Jurkat, Clone E6-1 (cell line): ENCODE measurements around the gene HMGXB3.

Source experiments
- DNase-seq: peaks from one replicate; pipeline ENCODE4 v3.0.0-alpha.2; 2011; ENCODE audit warnings: low read depth, low spot score
- H3K4me3 ChIP-seq: 2 replicates; pipeline ENCODE4 v1.5.1; 2011; ENCODE audit warnings: mild to moderate bottlenecking, low read length, control low read depth, moderate library complexity

HMGXB3 gene

DNA sequence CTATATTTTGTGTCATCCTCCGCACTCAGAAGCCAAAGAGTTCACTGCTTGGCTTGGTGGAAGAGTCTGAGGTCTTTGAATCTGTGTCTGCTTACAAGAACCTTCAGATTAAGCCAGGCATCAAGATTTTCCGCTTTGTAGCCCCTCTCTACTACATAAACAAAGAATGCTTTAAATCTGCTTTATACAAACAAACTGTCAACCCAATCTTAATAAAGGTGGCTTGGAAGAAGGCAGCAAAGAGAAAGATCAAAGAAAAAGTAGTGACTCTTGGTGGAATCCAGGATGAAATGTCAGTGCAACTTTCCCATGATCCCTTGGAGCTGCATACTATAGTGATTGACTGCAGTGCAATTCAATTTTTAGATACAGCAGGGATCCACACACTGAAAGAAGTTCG is 19.3 kb upstream of the HMGXB3 start:
- no peak overlapping the region for H3K4me3 ChIP-seq
- DNase-seq, result no peak

DNA sequence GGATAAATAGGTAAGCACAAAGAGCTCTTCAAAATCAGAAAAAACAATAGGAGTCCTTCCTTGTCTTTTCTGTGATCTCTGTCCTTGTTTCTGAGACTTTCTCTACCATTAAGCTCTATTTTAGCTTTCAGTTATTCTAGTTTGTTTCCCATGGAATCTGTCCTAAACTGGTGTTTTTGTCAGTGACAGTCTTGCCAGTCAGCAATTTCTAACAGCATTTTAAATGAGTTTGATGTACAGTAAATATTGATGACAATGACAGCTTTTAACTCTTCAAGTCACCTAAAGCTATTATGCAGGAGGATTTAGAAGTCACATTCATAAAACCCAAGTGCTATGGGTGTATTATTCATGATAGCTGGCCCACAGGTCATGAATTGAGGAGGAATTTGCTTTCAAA is 18.0 kb upstream of the HMGXB3 start:
- no peak for DNase-seq
- no peak overlapping the region for H3K4me3 ChIP-seq

DNA sequence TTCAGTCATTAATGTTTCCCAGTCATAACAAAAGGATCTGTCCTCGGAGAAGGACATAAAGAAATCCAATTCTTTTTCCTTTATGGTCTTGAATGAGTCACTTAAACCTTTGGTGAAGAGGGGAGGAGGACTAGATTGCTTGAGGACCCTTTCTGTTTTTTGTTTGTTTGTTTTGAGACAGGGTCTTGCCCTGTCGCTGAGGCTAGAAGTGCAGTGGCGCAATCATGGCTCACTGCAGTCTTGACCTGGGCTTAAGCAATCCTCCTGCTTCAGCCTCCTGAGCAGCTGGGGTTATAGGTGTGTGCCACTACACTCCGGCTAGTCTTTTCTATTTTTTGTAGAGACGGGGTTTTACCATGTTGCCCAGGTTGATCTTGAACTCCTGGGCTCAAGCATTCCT is 12.4 kb upstream of the HMGXB3 start:
- H3K4me3 ChIP-seq, result no peak overlapping the region
- no peak for DNase-seq

DNA sequence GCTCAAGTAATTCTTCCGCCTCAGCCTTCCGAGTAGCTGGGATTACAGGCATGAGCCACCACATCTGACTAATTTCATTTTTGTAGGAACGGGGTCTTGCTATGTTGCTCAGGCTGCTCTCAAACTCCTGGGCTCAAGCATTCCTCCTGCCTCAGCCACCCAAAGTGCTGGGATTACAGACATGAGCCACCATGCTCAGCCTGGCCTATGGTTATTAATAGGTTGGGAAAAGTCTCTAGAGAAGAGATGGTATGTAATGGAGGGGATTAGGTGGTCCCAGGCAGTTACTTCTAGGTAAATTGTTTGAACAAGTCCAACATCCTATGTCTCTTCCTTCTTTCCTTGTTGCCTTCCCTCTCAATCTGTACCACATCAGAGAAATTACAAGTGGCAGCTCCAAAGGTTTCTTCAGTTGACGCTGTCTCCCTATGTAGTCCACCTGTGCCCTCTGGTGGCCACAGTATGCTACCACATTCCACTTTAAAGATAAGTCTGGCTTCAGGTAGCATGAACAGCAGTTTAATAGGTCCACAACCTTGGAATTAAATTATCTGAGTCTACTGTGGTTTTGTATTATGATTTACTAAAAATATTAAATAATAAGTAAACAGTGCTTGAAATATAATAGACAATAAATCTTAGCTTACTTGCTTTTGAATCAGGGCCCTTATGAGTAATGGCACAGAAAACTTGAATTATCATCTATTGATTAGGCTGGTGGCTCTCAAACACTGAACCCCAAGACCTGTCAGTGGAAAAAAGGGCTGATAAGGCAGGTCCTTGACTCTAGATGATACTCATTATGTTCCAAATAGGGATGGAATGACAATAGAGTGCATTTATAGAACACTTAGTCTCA is 9.8 kb upstream of the HMGXB3 start:
- DNase-seq, result peak; percentile 59
- no peak overlapping the region for H3K4me3 ChIP-seq

DNA sequence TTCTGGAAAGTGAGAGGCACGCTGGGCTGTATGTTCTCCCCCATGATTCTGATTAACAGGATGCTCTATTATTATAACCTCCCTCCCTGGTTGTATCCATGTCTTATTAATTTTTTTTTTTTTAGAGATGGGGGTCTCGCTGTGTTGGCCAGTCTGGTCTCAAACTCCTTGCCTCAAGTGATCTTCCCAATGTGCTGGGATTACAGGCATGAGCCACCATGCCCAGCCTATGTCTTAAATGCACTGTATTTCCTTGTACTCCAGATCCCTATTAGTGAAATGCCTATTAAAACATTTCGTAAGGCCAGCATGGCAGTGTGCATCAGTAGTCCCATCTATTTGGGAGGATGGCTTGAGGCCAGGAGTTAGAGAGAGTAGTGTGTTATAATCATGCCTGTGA is 7.1 kb upstream of the HMGXB3 start:
- no peak overlapping the region for H3K4me3 ChIP-seq
- no peak for DNase-seq

DNA sequence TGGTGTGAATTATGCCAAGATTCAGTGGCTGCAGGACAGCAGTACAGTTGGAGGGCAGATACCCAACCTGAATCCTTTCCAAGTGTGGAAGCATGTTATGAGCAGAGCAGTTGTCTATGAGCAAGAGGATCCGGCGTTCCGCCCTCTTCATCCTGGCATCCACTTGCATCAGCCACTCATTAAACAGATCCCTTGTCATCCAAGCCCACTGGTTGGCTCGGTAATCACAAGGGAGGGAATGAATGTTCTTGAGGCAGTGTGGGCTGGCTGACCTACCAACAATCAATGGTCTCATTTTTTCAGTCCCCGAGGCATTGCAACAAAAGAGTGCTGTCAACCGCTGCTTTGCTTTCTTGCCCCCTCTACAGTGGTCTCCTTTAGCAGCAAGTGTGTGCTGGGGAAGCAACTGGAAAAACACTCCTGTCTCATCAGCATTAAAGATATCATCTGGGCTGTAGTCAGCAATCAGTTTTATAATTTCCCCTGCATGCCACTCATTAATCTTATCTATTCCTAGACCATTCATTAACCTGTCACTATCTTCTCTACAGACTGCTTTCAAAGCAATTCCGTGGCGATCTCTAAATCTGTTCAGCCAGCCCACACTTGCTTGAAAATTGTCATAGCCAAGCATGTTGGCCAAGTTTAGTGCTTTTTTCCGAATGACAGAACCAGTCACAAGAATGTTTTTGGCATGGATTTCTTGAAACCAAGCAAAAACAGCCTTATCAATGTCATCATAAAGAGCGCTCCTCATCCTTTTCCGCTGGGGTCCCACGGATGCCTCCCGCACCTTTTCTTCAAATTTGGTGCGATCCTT is 4.9 kb upstream of the HMGXB3 start:
- DNase-seq, result no peak
- no peak overlapping the region for H3K4me3 ChIP-seq

DNA sequence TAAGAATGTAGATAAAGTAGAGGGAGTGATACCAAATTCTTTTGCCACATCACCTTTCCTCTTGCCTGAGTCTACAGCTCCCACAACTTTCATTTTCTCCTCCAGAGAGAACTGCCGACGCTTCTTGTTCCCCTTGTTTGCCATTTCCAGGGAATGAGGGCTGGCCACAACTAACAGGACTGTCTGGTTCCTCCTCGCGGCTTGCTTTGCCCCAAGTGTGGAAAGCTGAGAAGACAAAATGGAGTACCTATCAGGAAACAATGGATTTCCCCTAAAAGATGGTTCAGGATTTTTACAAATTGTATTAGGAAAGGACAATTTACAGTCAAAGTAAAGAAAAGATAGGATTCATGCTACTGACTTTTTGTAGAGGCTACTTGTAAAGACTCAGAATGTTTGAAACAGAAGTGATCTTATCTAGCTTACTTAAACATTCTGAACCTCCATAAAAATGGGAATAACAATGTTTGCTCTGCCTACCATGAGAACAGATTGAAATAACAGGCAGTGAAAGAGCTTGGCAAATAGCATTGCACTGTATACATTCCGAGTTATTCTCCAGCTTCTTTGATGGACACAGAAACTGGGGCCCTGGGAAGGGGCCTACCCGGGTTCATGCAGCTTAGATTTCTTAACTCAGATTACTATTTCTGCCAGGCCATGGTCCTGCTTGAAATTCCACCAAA is 4.2 kb upstream of the HMGXB3 start:
- no peak for DNase-seq
- no peak overlapping the region for H3K4me3 ChIP-seq

DNA sequence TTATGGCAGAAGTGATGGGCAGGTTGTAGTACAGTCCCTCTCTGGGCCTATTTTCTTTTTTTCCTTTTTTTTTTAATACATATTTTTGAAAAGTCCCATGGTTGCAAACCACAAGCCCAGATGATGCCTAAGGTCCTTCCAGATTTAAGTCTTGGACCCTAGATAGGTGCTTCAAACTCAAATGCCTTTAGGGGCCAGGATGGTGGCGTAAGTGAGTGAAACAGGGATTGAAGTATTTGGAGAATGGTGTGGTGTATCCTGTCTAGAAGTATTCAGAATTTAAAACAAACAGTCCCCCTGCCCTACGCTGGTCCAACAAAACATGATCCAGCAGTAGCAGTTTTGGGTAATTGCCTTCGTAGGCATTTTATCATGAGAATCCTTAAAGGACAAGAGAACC is 2.3 kb upstream of the HMGXB3 start:
- no peak for DNase-seq
- no peak overlapping the region for H3K4me3 ChIP-seq

DNA sequence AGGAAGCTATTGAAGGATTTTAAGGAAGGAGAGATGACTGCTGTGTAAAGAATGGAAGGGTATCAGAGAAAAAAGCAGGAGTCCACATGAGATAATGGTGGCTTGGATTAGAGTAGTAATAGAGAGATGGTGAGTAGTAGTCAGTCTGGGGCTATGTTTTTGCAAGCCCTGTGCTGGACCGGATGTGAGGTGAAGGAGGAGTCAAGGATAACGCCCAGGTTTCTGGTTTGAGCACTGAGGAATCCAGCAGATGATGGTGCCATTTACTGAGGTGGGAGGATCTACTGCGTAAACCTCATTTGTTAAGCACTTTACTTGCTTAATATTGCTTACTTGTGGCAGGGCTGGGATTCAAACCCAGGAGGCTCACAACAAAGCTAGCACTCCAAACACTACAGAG is 1.2 kb upstream of the HMGXB3 start:
- H3K4me3 ChIP-seq, result peak overlapping the region; percentile 91
- DNase-seq, result no peak

DNA sequence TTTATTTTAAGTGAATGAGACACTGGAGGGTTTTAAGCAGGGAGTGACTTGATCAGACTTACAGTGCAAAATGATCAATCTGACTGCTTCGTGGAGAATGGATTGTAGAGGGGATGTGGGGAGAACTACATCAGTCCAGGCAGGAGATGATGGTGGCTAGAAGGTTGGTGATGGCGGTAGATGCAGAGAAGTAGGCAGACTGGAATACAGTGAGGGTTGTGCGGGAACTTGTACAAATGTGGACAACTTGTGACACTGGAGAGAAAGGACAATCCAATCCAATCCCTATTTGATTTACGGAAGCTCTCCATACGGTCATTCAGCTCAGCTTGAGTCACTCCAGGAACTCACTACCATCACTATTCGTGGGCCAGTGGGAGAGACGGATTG is 678 bp upstream of the HMGXB3 start:
- H3K4me3 ChIP-seq, result peak overlapping the region; percentile 91
- DNase-seq, result no peak

DNA sequence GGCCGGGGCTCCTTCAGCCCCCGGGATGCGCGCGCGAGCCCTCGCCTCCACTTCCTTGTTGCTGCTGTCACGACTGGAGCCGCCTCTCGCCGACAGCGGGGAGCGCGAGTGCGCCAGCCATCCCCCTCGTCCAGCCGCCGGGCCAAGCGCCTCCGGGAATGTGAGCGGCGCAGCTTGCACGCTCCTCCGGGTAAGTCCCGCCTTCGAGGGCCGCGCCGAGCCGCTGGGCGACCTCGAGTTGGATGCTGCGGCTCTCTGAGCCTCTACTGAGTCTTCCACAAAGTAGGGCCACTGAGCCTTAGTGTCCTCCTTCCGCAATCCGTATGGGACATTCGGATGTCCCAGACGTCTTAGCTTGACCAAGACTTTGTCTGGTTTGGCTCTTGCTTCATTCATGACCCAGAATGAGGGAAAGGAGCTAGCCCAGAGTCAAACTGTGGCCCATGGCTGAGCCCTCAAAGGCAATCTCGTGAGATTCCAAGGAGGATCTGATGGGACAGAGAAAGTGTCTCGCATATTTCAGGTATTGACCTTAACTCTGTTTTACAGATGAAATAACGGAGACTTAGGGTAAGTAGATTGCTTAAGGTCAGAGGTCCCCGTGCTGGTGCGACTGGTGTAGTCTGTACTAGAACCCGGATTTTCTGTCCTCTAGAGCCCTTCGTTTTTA is 586 bp downstream of the HMGXB3 start:
- DNase-seq, result no peak
- peak overlapping the region; percentile 91 for H3K4me3 ChIP-seq

DNA sequence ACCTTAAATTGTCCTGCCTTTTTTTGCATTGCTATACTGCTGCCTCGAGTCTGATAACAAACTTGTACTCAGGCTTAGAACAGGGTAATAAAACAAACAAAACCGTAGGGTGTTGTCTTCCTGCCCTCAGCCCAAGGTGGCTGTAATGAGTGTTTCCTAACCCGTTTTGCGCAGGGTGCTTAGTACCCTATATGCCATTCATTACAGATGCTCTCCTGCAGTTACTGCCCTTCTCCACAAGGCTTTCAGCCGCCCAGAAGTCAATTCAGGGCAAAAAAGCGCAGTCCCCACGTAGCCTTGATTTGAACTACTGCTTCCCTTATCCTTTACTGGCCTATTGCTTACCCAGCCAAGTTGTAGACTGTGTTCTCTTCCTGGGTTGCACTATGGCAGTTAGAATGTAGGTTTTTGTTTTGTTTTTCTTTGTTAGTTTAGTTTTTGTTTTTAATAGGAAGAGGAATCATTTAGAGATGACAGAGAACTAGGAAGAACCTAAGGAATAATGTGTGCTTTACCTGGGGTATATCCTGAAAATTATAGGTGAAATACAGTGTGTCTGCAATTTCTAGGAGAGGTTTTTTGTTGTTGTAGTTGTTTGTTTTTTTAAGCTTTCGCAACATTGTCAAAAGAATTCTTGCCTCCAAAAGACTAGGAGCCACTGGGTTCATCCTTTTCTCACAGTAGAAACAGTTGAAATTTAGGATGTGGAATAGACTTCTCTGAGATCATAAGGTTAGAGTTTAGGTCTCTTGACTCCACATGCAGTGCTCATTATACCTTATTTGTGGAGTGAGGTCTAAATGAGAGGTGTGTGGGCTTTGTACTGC is 1.3 kb downstream of the HMGXB3 start:
- DNase-seq, result peak; percentile 85
- peak overlapping the region; percentile 91 for H3K4me3 ChIP-seq

DNA sequence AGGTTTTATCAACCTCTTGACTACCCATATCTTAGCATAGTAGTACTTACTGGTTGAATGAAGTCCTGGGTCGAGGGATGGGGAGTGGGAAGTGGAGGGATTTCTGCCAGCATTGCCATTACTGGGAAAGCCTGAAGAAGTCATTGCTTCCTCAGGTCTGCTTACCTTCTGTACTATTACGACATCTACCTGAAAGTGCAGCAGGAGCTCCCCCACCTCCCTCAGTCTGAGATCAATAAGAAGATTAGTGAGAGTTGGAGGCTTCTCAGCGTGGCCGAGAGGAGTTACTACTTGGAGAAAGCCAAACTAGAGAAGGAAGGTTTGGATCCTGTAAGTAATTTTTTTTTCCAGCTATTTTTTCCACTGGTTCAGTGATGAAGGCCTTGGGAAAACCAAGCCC is 5.8 kb downstream of the HMGXB3 start:
- DNase-seq, result no peak
- H3K4me3 ChIP-seq, result no peak overlapping the region

DNA sequence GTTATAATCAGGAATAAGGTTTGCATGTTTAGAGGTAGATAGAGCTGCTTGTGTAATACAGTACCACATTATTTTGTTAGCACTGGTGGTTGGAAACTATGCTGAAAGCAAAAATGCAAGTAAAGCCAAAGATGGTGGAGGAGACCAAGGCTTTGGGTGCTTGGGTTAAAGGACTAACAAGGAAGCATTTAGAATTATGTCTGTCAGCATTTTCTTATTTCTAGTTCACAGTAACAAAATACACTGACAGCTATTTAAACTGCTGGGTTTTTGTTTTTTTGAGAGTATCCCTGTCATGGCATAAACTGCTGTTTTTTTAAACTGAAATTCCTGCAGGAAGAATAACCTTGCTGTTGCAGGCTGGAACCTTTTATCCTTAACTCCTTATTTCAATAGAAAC is 6.5 kb downstream of the HMGXB3 start:
- H3K4me3 ChIP-seq, result no peak overlapping the region

DNA sequence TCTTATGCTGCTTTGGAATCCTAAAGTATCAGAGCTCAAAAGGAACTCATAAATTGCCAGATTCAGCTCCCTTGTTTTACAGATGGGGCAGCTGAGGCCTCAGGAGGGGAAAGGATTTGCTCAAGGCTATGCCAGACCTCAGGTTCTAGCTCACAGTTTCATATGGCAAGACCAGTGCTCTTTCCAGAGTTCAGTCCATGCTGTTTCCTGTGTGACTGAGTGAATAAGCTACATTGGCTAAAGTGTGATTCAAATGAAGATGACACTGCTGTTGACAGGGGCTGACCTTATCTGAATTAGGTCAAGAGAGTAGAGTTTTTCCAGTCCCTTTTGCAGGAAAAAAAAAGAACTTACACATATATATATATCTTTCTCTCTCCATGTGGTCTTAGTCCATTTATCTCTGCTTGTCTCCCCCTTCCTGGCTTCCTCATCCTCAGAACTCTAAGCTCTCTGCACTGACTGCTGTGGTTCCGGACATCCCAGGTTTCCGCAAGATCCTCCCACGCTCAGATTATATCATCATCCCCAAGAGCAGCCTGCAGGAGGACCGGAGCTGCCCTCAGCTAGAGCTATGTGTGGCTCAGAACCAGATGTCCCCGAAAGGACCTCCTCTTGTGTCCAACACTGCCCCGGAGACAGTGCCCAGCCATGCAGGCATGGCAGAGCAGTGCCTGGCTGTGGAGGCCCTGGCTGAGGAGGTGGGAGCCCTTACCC is 9.3 kb downstream of the HMGXB3 start:
- no peak for DNase-seq
- no peak overlapping the region for H3K4me3 ChIP-seq

More for the DNA sequence above, 6.5 kb downstream of the HMGXB3 start:
- no peak for DNase-seq

DNA sequence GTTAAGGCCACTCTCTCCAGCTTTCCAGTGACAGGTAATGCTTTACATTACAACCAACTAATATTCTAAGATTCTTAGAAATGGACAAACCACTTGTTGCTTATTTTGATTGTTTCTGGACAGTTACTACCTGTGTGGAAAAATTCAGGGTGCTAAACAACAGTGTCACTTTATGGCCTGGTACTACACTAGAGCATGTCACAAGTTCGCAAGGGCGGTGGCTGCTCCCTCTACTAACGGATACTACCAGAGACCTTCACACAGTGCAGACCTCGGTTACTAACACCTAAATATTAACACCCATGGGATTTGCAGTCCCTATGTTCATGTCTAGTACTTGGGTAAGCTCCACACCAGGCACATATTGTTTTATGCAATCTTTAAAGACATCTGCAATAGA is 13.4 kb downstream of the HMGXB3 start:
- DNase-seq, result no peak
- H3K4me3 ChIP-seq, result no peak overlapping the region

DNA sequence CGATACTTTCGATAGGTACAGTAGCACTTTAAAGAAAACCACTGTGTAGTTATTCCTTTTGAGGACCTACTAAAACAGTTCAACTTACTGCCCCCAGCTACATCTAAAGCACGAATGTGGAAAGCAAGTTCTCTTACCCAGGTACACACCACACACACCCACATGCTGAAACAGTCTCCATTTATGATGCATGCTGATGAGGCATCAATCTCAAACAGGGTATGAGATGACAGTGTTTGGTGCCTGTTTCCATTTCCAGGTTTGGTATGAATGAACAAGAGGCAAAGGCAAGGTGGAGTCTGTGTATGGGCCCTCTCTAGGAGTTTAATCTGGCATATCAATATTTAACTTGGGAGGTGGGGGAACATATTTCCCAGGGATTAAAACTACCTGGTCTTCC is 13.9 kb downstream of the HMGXB3 start:
- H3K4me3 ChIP-seq, result no peak overlapping the region
- no peak for DNase-seq

DNA sequence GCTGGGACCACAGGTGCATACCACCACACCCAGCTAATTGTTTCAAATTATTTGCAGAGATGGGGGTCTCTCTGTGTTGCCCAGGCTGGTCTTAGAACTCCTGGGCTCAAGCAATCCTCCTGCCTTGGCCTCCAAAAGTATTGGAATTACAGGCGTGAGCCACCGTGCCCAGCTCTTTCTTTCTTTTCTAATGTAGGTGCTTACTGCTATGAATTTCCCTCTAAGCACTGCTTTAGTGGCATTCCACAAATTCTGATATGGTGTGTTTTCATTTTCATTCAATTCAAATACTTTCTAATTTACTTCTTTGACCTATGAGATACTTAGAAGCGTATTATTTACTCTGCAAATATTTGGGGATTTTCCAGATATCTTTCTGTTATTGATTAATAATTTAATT is 14.9 kb downstream of the HMGXB3 start:
- DNase-seq, result no peak
- no peak overlapping the region for H3K4me3 ChIP-seq
